Dermis blood vessel endothelial cell (primary cell): Measurements from ENCODE around the gene WRNIP1. TPM values are rescaled to one million over a fixed set of nuclear protein-coding genes. Genes with fewer than 3 reads are reported as not detected.
"Not testable (repeated sequence)": the region's sequence is repeated elsewhere in the genome, so short reads cannot be mapped to it uniquely, and the experiment has no call there.

Experiments used
- DNase-seq: peaks from one replicate; pipeline ENCODE4 v3.0.0; 2010
- total RNA-seq: library from RNA; depleted of rRNA; stranded (reverse); fragments of >200 nt; gene quantifications from 2 replicates; pipeline ENCODE4 v1.2.3, GENCODE V29; 2014

WRNIP1 gene
- total RNA-seq, 1 donor from 2014 or later: 77.3 TPM

DNA sequence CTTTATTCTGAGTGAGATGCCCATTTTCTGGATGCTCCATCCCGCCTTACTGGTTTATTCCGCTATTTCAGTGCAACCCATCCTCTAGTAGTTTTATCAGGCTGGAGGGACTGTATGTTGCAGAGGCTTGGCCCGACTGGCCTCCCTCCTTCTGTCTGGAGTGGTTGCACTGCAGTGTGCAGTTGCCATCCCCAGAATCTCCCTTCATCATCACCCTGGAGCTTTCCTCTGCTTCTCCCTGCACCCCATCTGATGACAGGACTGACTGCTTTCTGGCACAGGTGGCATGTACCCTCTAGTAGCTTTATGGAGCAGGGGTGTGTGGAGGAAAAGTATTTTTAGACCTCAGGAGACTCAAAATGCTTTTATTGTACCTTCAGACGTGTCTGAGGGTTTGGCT, 21.1 kb downstream of the WRNIP1 start:
- no peak for DNase-seq

DNA sequence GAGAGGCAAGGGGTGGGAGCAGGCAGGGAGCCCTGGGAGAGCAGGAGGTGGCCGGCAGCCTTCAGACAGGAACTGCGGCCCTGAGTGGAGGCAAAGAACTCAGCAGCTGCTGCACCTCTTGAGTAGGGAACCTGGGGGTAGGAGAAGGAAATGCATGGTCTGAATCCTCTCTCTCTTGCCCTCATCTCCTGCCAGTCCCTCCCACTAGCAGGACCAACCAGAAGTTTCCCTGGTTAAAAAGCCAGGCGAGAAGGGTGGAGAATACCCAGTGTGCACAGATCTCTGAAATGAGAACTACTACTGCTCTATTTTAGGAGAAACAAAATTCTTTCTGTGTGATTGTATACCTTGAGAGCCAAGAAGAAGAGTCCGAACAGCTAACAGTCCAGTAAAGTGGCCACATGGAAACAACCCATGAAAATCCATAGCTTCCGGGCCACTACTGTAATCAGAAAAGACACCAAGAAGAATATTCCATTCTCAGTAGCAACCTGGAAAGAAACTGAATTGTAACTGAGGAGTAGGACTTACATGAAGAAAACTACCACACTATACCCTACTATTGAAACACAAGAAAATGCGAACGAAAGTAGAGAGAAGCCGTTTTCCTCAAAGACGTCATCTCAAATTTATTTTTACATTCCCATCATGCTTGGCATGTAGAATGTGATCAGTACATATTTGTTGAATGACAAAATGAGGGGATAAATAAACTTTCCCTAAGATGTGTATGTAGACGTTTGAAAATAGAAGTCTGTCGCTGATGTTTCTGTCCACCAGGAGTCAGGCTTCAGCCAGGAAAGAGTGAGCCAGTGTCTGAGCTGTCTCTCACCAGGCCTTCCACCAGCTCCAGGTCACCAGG, 25.6 kb downstream of the WRNIP1 start:
- DNase-seq: peak; percentile 93

DNA sequence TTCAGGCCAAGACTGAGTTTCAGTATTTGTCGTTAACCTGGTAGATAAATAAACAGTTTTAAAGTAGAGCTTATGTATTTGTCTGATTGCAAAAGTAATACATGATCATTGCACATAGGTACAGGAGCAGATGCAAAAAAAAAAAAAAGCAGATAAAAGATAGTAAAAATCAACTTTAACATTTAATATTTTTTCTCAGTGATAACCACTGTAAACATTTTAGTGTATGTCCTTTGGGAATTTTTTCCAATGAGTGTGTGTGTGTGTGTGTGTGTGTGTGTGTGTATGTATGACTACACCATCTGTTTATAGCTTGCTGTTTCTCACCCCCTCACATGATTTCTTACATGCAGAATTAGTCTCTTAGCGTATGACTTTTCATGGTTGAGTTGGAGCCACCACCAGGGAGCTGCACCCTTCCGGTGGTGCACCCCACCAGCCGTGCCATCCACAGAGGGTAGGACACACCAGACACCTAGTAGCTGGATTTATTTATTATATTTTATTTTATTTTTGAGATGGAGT, 26.3 kb downstream of the WRNIP1 start:
- DNase-seq: no peak

DNA sequence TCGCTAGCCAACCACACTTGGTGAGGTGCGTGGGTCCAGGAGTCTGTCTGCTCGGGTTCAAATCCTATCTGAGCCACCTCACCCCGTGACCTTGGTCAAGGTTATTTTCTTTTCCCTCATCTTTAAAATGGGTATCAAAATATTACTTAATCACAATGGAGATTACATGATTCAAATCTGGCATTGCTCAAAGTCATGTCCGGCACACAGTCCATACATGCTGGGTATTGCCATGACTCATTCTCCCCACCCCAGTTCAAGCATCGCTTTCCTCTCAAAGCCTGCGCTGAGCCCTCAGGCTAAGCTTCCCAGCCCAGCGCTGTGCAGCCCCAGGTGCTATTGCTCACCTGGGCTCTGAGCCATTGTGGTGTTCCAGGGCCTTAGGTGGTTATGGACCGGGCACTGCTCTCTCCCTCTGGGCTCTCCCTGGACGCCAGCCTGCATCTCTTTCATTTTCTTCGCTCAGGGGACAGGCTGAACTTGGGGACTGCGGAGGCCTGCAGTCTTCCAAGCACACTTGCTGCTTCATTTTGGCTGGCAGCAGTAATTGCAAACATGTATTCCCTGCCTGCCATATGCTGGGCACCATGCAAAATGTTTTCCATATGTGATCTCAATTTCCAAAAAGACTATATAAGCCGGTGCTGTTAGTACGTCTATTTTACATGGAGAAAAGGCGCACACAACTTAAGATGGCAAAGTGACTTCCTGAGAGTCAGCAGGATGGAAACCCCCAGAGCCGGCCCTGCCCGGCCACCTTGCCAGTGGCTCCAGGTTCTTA, 27.3 kb downstream of the WRNIP1 start:
- peak; percentile 87 for DNase-seq

DNA sequence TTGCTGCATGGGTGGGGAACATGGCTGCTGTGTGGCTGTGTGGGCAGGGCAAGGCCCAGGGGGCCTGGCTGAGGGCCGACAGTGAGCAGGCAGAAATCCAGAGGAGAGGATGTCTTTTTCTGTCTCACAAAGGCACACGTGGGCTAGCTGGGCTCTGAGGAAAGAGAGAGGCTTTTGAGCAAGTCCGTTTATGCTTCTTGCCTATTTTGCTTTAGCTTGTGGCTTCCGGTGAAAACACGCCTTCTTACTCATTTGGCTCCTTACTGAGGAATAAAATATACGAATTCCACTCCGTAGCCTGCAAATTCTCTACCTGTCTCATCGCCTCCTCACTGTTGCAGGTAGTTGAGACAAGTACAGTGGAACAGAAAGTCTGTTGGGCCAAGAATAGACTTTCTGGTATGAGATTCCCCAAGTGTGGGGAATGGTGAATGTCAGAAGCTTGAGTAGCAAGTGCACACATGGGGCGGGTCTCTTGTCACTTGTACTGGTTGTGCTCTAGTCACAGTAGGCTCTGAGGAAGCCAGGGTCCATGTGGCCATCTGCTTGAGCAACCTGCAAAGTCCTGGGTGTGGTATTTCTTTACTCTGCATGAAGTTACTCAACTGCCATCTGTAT, 28.4 kb downstream of the WRNIP1 start:
- DNase-seq: no peak

GRCh38 chr6:2794171-2794730, 29.1 kb downstream of the WRNIP1 start:
- DNase-seq: no peak

DNA sequence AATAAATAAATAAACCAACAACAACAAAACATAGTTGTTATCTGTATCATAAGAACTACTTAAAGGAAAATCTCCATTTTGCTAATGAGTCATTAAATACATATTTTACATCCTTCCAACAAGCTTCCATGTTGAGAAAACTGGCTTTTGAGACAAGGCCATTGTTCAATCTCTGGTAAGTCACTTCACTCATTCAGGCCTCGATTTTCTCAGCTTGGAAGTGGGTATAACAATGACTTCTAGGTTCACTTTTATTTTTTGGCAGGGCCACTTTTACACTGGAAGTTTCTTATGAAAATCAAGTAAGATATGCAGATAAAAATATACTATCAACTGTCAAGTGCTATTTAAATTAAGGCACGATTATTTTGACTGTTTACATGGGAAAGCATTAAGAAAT, 30.0 kb downstream of the WRNIP1 start:
- no peak for DNase-seq

DNA sequence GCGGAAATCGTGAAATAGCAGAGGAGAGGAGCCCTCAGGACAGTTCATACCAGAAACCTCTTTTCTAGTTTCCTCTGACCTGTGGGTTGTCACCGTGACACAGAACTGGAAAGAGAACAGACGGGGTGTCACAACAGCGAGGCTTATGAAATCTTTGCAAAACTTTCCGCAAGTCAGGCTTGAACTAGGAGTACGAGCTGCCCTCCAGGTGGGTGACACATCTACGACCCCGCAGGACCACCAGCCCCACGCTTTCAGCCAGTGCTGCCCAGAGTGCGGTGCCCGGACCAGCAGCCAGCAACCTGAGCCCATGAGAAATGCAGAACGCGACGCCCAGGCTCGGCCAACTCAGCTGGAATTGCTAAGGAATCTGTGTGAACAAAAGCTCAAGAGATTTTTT, 30.8 kb downstream of the WRNIP1 start:
- no peak for DNase-seq

- DNase-seq: no peak
Observed at GRCh38 chr6:2796861-2797260, 31.7 kb downstream of the WRNIP1 start.

GRCh38 chr6:2797564-2798031, 32.4 kb downstream of the WRNIP1 start:
- DNase-seq: no peak

GRCh38 chr6:2798586-2799134, 33.5 kb downstream of the WRNIP1 start:
- DNase-seq: no peak

GRCh38 chr6:2799936-2800527, 34.8 kb downstream of the WRNIP1 start:
- DNase-seq: peak; percentile 87

DNA sequence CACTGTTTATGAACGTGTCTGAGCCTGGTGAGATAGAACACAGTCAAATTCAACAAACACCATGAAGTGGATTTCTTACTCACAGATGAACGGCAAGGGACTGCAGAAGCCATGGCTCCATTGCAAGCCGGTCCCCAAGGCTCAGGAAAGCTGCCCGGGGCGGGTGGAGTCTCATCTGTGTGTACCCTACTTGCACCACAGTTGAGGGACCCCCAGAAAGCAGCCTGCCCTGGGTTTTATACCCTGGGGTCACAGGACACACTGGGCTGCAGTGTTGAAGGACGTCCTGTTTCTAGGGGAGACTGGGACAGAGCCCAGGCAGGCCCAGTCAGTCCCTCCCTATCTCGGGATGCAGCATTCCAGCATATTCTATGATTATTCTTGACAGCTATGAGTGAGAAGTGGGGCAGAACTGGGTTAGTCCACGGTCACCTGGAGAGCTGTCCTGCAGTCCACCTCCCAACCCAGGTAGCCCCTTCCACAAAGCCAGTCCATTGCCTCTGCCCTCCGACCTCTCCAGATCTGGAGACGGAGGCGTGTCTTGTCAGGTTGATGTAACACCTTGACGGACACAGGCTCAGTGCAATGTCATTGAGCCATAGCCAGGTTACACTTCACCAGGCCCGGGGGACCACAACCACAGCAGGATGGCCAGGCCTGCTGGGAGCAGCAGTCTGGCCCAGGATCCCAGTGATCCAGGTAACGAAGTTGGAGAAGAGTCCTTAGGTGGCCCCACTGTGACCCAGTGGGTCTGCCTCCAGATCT, 35.5 kb downstream of the WRNIP1 start:
- DNase-seq: no peak

DNA sequence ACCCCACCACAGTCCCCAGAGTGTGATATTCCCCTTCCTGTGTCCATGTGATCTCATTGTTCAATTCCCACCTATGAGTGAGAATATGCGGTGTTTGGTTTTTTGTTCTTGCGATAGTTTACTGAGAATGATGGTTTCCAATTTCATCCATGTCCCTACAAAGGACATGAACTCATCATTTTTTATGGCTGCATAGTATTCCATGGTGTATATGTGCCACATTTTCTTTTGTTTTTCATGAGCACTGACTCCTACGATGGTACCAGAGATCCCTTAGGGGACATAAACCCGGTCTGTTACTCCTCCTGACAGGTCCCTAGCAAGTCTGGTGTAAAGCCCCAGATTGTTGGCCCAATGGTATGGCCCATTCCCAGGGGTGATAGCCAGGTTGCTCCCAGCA, 36.5 kb downstream of the WRNIP1 start:
- not testable (repeated sequence) for DNase-seq

- peak; percentile 49 for DNase-seq
Observed at GRCh38 chr6:2802521-2803060, 37.4 kb downstream of the WRNIP1 start.

GRCh38 chr6:2803731-2804429, 38.7 kb downstream of the WRNIP1 start:
- DNase-seq: no peak

- no peak for DNase-seq
Observed at GRCh38 chr6:2804516-2804915, 39.3 kb downstream of the WRNIP1 start.

DNA sequence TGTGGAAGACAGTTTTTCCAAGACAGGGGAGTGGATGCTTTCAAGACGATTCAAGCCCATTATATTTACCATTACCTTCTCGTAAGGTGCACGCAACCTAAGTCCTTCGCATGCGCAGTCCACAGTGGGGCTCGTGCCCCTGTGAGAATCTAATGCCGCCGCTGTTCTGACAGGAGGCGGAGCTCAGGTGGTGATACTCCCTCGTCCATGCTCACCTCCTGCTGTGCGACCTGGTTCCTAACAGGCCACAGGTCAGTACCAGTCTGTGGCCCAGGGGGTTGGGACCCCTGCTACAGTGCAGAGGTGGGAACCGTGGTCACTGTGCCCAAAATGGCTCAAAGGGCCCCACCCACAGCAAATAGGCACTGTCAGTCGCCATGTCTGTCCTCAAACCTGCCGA, 39.8 kb downstream of the WRNIP1 start:
- DNase-seq: no peak

DNA sequence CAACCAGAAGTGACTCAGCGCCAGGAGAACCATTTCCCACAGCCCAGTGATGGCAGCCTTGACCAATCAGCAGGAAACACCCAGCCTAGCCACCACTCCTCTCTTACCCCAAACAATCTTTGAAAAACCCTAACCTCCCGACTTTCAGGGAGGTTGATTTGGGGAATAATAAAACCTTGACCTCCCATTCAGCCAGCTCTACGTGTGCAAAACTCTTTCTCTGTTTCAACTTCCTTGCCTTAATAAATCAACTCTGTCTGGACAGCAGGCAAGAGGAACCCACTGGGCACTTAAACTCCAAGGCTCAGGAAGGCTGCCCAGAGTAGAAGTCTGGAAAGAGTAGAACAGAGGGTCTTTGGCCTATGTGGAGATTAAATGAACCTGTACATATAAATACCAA, 41.5 kb downstream of the WRNIP1 start:
- no peak for DNase-seq
